K562 (cell line): ENCODE measurements around the gene INO80E. TPM values are rescaled to one million over a fixed set of nuclear protein-coding genes. Genes with fewer than 3 reads are reported as not detected.

Experiments
- ATAC-seq: fragments of 200-7000 bp; cut with Tn5 transposase; 3 replicates; pipeline ENCODE4 v1.9.1; 2020; ENCODE audit warnings: moderate library complexity
- BruUV-seq: library from RNA; stranded (reverse); fragments of 400-500 nt; replicated peaks from 2 replicates; lab custom pipeline; 2021; lab: Mats Ljungman, UMichigan
- CTCF ChIA-PET: fragments of 300-600 bp; formaldehyde crosslinking; extraction: SDS; loops from one replicate; lab custom pipeline; 2021; ENCODE audit warnings: low intra/inter-chr PET ratio; lab: Yijun Ruan, JAX
- POLR2A ChIA-PET: fragments of 300-600, 350-650 bp; sonication (Branson Sonifier 250); formaldehyde crosslinking; extraction: SDS; loops from one replicate; lab custom pipeline; 2021; ENCODE audit warnings: antibody characterized with exemption, inconsistent platforms; lab: Yijun Ruan, JAX
- DNase-seq, 4 experiments: peaks; one replicate each; pipeline versions ENCODE4 v3.0.0 to v3.0.0-alpha.2; 2011 to 2018; ENCODE audit warnings: low spot score in 3 of 4, mixed read lengths in 3 of 4; ENCODE audit errors: extremely low read depth in 1 of 4
- FAIRE-seq: peaks from 2 replicates; lab custom pipeline; 2011; peaks lifted over from hg19 to GRCh38; lab: Jason Lieb, UNC
- H2AFZ ChIP-seq: 2 replicates; pipeline ENCODE4 v1.6.0; 2011; ENCODE audit warnings: low read depth, low read length, control low read depth, inconsistent platforms
- H3K27ac ChIP-seq: fragments of 200-600 bp; 3 replicates; pipeline ENCODE4 v1.8.0; 2011; ENCODE audit warnings: low read depth, mild to moderate bottlenecking, control low read depth, inconsistent platforms, low read length, moderate library complexity, mixed read lengths; ENCODE audit errors: extremely low read depth
- H3K27me3 ChIP-seq, 2 experiments: fragments of 300-600 bp in 1 of 2; 2 replicates in 1 of 2; 3 replicates in 1 of 2; pipeline versions ENCODE4 v1.6.0 to v1.8.0; 2011; ENCODE audit warnings: inconsistent platforms in 2 of 2, low read length in 2 of 2, mild to moderate bottlenecking in 1 of 2, mixed read lengths in 1 of 2, moderate library complexity in 1 of 2; ENCODE audit not compliant: control insufficient read depth in 2 of 2, insufficient read depth in 2 of 2
- H3K36me3 ChIP-seq: fragments of 300-600 bp; 3 replicates; pipeline ENCODE4 v1.8.0; 2011; ENCODE audit warnings: mild to moderate bottlenecking, low read length, inconsistent platforms; ENCODE audit not compliant: control insufficient read depth, insufficient read depth
- H3K4me1 ChIP-seq, 2 experiments: fragments of 200-600 bp in 1 of 2; replicated peaks in 1 of 2; 2 replicates in 1 of 2; 3 replicates in 1 of 2; pipeline versions ENCODE4 v1.5.1 to v1.8.0; 2011; ENCODE audit warnings: inconsistent platforms in 2 of 2, low read length in 2 of 2, mild to moderate bottlenecking in 1 of 2, mixed read lengths in 1 of 2, moderate library complexity in 1 of 2; ENCODE audit not compliant: control insufficient read depth in 2 of 2, insufficient read depth in 2 of 2
- H3K4me2 ChIP-seq: 2 replicates; pipeline ENCODE4 v1.6.1; 2011; ENCODE audit warnings: low read length, control low read depth, inconsistent platforms, mixed read lengths; ENCODE audit not compliant: insufficient read depth
- H3K4me3 ChIP-seq: fragments of 200-600 bp; sonication (generic), shearing (Covaris generic); 2 replicates; pipeline ENCODE4 v1.5.1; 2016; ENCODE audit warnings: control low read depth, inconsistent platforms
- H3K79me2 ChIP-seq: fragments of 200-600 bp; 3 replicates; pipeline ENCODE4 v1.8.0; 2011; ENCODE audit warnings: low read length, inconsistent platforms; ENCODE audit not compliant: control insufficient read depth, insufficient read depth
- H3K9ac ChIP-seq, 2 experiments: 2 replicates each; pipeline versions ENCODE4 v1.6.0 to v1.6.1; 2011; ENCODE audit warnings: low read depth in 2 of 2, low read length in 2 of 2, control low read depth in 1 of 2, inconsistent platforms in 1 of 2, mild to moderate bottlenecking in 1 of 2, mixed read lengths in 1 of 2; ENCODE audit not compliant: insufficient read depth in 1 of 2
- H3K9me1 ChIP-seq: one replicate; pipeline ENCODE4 v1.6.0; 2011; ENCODE audit warnings: inconsistent platforms, mild to moderate bottlenecking, low read length, moderate library complexity; ENCODE audit not compliant: control insufficient read depth, insufficient read depth
- H3K9me3 ChIP-seq: replicated peaks from 2 replicates; pipeline ENCODE4 v1.5.1; 2011; ENCODE audit warnings: low read depth, low read length, inconsistent platforms; ENCODE audit not compliant: control insufficient read depth, insufficient read depth
- H4K20me1 ChIP-seq: replicated peaks from 2 replicates; pipeline ENCODE4 v1.6.1; 2011; ENCODE audit warnings: low read length, inconsistent platforms, mixed read lengths; ENCODE audit not compliant: control insufficient read depth, insufficient read depth
- BCOR ChIP-seq: fragments of 450-650 bp; IDR thresholded peaks from 2 replicates; pipeline ENCODE4 v1.6.1; 2016
- RBM25 ChIP-seq: fragments of 200-400 bp; formaldehyde crosslinking; IDR thresholded peaks from 2 replicates; pipeline ENCODE4 v1.6.1; 2018; ENCODE audit warnings: low read length, low read depth, moderate library complexity; ENCODE audit not compliant: severe bottlenecking
- SAFB ChIP-seq: fragments of 200-400 bp; formaldehyde crosslinking; IDR thresholded peaks from 2 replicates; pipeline ENCODE4 v1.6.1; 2017; ENCODE audit warnings: low read depth, low read length, borderline replicate concordance
- ZFP36 ChIP-seq: fragments of 150-350 bp; IDR thresholded peaks from 2 replicates; pipeline ENCODE4 v1.6.1; 2018; ENCODE audit warnings: low read length, low read depth; ENCODE audit not compliant: partially characterized antibody
- WGBS: fragments of 100-300 bp; shearing (Covaris generic); methylation state at CpG from one replicate; pipeline ENCODE4 v1.1.6; 2016; ENCODE audit warnings: low coverage, mixed read lengths; ENCODE audit not compliant: insufficient coverage; ENCODE audit errors: missing lambda C conversion rate; 5-methylcytosine and 5-hydroxymethylcytosine counted together
- in situ Hi-C: fragments of 300-500 bp; cut with MboI; formaldehyde crosslinking; loops from 4 replicates; pipeline ENCODE4 v1.15.0; 2018; ENCODE audit warnings: inconsistent platforms, mixed read lengths
- intact Hi-C: fragments of 100-400 bp; cut with micrococcal nuclease; formaldehyde crosslinking; loops from 2 replicates; pipeline ENCODE4 v1.14.2; 2022
- polyA plus RNA-seq, 8 experiments: library from polyadenylated mRNA; depleted of rRNA in 4 of 8; stranded (reverse) in 5 of 8; unstranded in 3 of 8; fragments of >200 nt; fragmentation: Nextera tagmentation in 2 of 8; fragmentation: Illumina TruSeq in 1 of 8; extraction: Ambion mirVana in 2 of 8; extraction: Trizol in 1 of 8; gene quantifications; 2 replicates each; pipeline versions ENCODE4 v1.2.1 to v1.2.3, GENCODE V29; 2011 to 2014; ENCODE audit warnings: inconsistent platforms in 1 of 8, missing spikeins in 1 of 8
- total RNA-seq, 7 experiments: library from RNA; depleted of rRNA in 6 of 7; stranded (reverse); fragments of >200 nt in 6 of 7; fragmentation: Illumina TruSeq in 2 of 7; extraction: Trizol in 2 of 7; gene quantifications; 2 replicates each; pipeline versions ENCODE4 v1.2.1 to v1.2.3, GENCODE V29; 2011 to 2021; ENCODE audit warnings: low replicate concordance in 1 of 7
- TF ChIP-seq, protein P1 (sequence below): IDR thresholded peaks from 2 replicates; pipeline ENCODE4 v1.6.1; 2014; ENCODE audit warnings: antibody characterized with exemption

INO80E gene
- total and polyA plus RNA-seq, 9 of the 15 experiments (the other 6 are each of a cell fraction or from before 2014, with no cell fraction given): 0.31 to 102 (median 49.3) TPM

DNA sequence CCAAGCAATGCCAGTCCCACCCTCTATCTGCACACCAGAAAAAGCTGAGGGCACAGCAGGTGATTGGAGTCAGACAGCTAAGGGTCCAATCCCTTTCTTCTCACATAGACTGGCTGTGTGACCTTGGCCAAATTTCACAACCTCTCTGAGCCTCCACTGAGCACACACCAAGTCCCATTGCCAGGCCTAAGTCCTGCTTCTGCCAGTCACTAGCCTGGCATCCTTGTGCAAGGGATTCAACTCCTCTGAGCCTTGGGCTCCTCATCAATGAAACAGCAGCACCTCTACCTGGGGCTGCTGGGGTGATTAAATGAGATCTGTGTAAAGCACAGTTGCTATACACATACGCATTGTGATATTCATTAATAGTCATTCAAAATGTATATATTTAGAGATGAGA lies 50.5 kb downstream of the INO80E start:
- CTCF ChIA-PET: no interaction called here
- Histone ChIP-seq H3K4me1 (peaks cover 2 to 5% of the 10 kb centered on the region in 2 experiments; a peak in 3 of 5 replicates), H2AFZ (no peak overlapping the region), H4K20me1 (no peaks in the 10 kb centered on the region), H3K79me2 (no peaks in the 10 kb centered on the region), H3K4me3 (no peak overlapping the region), H3K9ac (no peak overlapping the region), H3K9me1 (no peaks in the 10 kb centered on the region), H3K4me2 (no peak overlapping the region), H3K27ac (no peak overlapping the region), H3K27me3 (no peaks in the 10 kb centered on the region; a peak in 1 of 5 replicates), H3K9me3 (no peaks in the 10 kb centered on the region), H3K36me3 (no peaks in the 10 kb centered on the region)
- FAIRE-seq: no peak
- in situ Hi-C loops (no loop called here), intact Hi-C loops (loop anchor here (5.0 kb wide), 1 partner anchor 46 kb away; the partner anchor contains the start of gene TBX6)
- ATAC-seq: no peak
- DNase-seq: no peak
- 33% methylated on average over 1 of the region's 1 CpG for WGBS
- no TSS peak for BruUV-seq
- TF ChIP-seq ZFP36: peak; percentile 73
- 0 out of 2 replicates have a peak, but pooled peaks have one; percentile 23 for TF ChIP-seq BCOR
- TF ChIP-seq, protein P1, sequence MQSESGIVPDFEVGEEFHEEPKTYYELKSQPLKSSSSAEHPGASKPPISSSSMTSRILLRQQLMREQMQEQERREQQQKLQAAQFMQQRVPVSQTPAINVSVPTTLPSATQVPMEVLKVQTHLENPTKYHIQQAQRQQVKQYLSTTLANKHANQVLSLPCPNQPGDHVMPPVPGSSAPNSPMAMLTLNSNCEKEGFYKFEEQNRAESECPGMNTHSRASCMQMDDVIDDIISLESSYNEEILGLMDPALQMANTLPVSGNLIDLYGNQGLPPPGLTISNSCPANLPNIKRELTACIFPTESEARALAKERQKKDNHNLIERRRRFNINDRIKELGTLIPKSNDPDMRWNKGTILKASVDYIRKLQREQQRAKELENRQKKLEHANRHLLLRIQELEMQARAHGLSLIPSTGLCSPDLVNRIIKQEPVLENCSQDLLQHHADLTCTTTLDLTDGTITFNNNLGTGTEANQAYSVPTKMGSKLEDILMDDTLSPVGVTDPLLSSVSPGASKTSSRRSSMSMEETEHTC: no peak
- TF ChIP-seq RBM25: peak; percentile 12
- no peak for TF ChIP-seq SAFB
- POLR2A ChIA-PET: no interaction called here
